H9 (cell line): ENCODE data around the gene PIP4K2A. TPM values are rescaled to one million over a fixed set of nuclear protein-coding genes. Genes with fewer than 3 reads are reported as not detected.

Experiments
- DNase-seq: peaks from one replicate; pipeline ENCODE4 v3.0.0-alpha.2; 2017
- H2AFZ ChIP-seq: one replicate; pipeline ENCODE4 v1.6.1; 2013; ENCODE audit warnings: mild to moderate bottlenecking, low read length, control low read depth, moderate library complexity
- H2AK5ac ChIP-seq: 2 replicates; pipeline ENCODE4 v1.6.1; 2013; ENCODE audit warnings: low read length, control low read depth, mixed read lengths; ENCODE audit not compliant: insufficient read length
- H2BK120ac ChIP-seq: one replicate; pipeline ENCODE4 v1.6.1; 2013; ENCODE audit warnings: low read depth, mild to moderate bottlenecking, low read length, control low read depth, inconsistent platforms; ENCODE audit not compliant: poor library complexity, severe bottlenecking
- H2BK12ac ChIP-seq: 2 replicates; pipeline ENCODE4 v1.6.1; 2013; ENCODE audit warnings: low read length, control low read depth, mixed read lengths, low read depth; ENCODE audit not compliant: insufficient read length
- H2BK15ac ChIP-seq: 2 replicates; pipeline ENCODE4 v1.6.1; 2013; ENCODE audit warnings: low read depth, low read length, control low read depth
- H2BK20ac ChIP-seq: one replicate; pipeline ENCODE4 v1.6.1; 2013; ENCODE audit warnings: low read depth, mild to moderate bottlenecking, low read length, control low read depth, inconsistent platforms; ENCODE audit not compliant: poor library complexity, severe bottlenecking
- H2BK5ac ChIP-seq: 2 replicates; pipeline ENCODE4 v1.6.1; 2013; ENCODE audit warnings: low read length, control low read depth, mixed read lengths; ENCODE audit not compliant: insufficient read length
- H3K14ac ChIP-seq: 2 replicates; pipeline ENCODE4 v1.6.1; 2013; ENCODE audit warnings: low read length, control low read depth; ENCODE audit not compliant: insufficient read depth
- H3K18ac ChIP-seq: 2 replicates; pipeline ENCODE4 v1.6.1; 2013; ENCODE audit warnings: low read depth, mild to moderate bottlenecking, mixed read lengths, low read length, control low read depth; ENCODE audit not compliant: insufficient read length
- H3K23ac ChIP-seq: 2 replicates; pipeline ENCODE4 v1.6.1; 2013; ENCODE audit warnings: low read length, control low read depth, mixed read lengths, low read depth; ENCODE audit not compliant: insufficient read length
- H3K23me2 ChIP-seq: 2 replicates; pipeline ENCODE4 v1.6.1; 2013; ENCODE audit warnings: low read depth, mild to moderate bottlenecking, mixed read lengths, low read length, control low read depth; ENCODE audit not compliant: insufficient read length, poor library complexity, severe bottlenecking
- H3K27ac ChIP-seq: 2 replicates; pipeline ENCODE4 v1.5.1; 2013; ENCODE audit warnings: low read length, control low read depth, mixed read lengths, low read depth; ENCODE audit not compliant: insufficient read length
- H3K27me3 ChIP-seq: 2 replicates; pipeline ENCODE4 v1.6.1; 2013; ENCODE audit warnings: low read length, control low read depth, inconsistent platforms; ENCODE audit not compliant: insufficient read depth
- H3K4ac ChIP-seq: 2 replicates; pipeline ENCODE4 v1.6.1; 2013; ENCODE audit warnings: low read depth, mild to moderate bottlenecking, control low read depth, inconsistent platforms, low read length, moderate library complexity
- H3K4me1 ChIP-seq: 2 replicates; pipeline ENCODE4 v1.6.1; 2013; ENCODE audit warnings: low read length, control low read depth, inconsistent platforms; ENCODE audit not compliant: insufficient read depth
- H3K4me2 ChIP-seq: 2 replicates; pipeline ENCODE4 v1.6.1; 2013; ENCODE audit warnings: low read length, control low read depth, mixed read lengths; ENCODE audit not compliant: insufficient read length, insufficient read depth
- H3K56ac ChIP-seq: 2 replicates; pipeline ENCODE4 v1.6.1; 2013; ENCODE audit warnings: low read depth, mild to moderate bottlenecking, mixed read lengths, low read length, control low read depth; ENCODE audit not compliant: insufficient read length
- H3K79me1 ChIP-seq: 2 replicates; pipeline ENCODE4 v1.6.1; 2013; ENCODE audit warnings: low read depth, mild to moderate bottlenecking, moderate library complexity, low read length, control low read depth, inconsistent platforms; ENCODE audit not compliant: insufficient read depth, poor library complexity, severe bottlenecking
- H3K79me2 ChIP-seq: 2 replicates; pipeline ENCODE4 v1.6.1; 2013; ENCODE audit warnings: low read length, control low read depth, inconsistent platforms; ENCODE audit not compliant: insufficient read depth
- H3K9ac ChIP-seq: 2 replicates; pipeline ENCODE4 v1.6.1; 2013; ENCODE audit warnings: low read length, control low read depth, mixed read lengths; ENCODE audit not compliant: insufficient read length; ENCODE audit errors: extremely low read depth
- H3K9me3 ChIP-seq: one replicate; pipeline ENCODE4 v1.6.1; 2013; ENCODE audit warnings: low read depth, low read length, inconsistent platforms; ENCODE audit not compliant: control insufficient read depth
- H3T11ph ChIP-seq: one replicate; pipeline ENCODE4 v1.6.1; 2013; ENCODE audit warnings: mild to moderate bottlenecking, low read length, control low read depth, inconsistent platforms
- H4K20me1 ChIP-seq: one replicate; pipeline ENCODE4 v1.6.1; 2013; ENCODE audit not compliant: control insufficient read depth, insufficient read length, insufficient read depth
- H4K5ac ChIP-seq: 2 replicates; pipeline ENCODE4 v1.6.1; 2013; ENCODE audit warnings: low read depth, mild to moderate bottlenecking, mixed read lengths, low read length, control low read depth; ENCODE audit not compliant: insufficient read length
- H4K8ac ChIP-seq: replicated peaks from 2 replicates; pipeline ENCODE4 v1.6.1; 2013; ENCODE audit warnings: low read length, control low read depth, mixed read lengths, low read depth; ENCODE audit not compliant: insufficient read length
- H4K91ac ChIP-seq: 2 replicates; pipeline ENCODE4 v1.6.1; 2013; ENCODE audit warnings: low read depth, mild to moderate bottlenecking, moderate library complexity, mixed read lengths, low read length, control low read depth; ENCODE audit not compliant: insufficient read length
- H3K27ac Mint-ChIP-seq, 3 experiments: 2 replicates in 2 of 3; 3 replicates in 1 of 3; pipeline ENCODE4 v1.8.0; 2020 to 2021; ENCODE audit warnings: mixed read lengths in 3 of 3, mild to moderate bottlenecking in 1 of 3, moderate library complexity in 1 of 3
- H3K27me3 Mint-ChIP-seq: 2 replicates; pipeline ENCODE4 v1.8.0; 2021; ENCODE audit warnings: low read depth, mild to moderate bottlenecking, moderate library complexity, mixed read lengths
- H3K36me3 Mint-ChIP-seq, 3 experiments: 2 replicates in 2 of 3; 3 replicates in 1 of 3; pipeline ENCODE4 v1.8.0; 2020 to 2021; ENCODE audit warnings: low read depth in 3 of 3, mixed read lengths in 3 of 3; ENCODE audit not compliant: insufficient read depth in 1 of 3
- H3K4me1 Mint-ChIP-seq, 2 experiments: 2 replicates each; pipeline ENCODE4 v1.8.0; 2020; ENCODE audit warnings: mixed read lengths in 2 of 2
- H3K4me3 Mint-ChIP-seq, 2 experiments: 2 replicates in 1 of 2; 3 replicates in 1 of 2; pipeline ENCODE4 v1.8.0; 2020 to 2021; ENCODE audit warnings: mild to moderate bottlenecking in 2 of 2, mixed read lengths in 2 of 2, moderate library complexity in 1 of 2
- H3K9me3 Mint-ChIP-seq, 2 experiments: 2 replicates in 1 of 2; 3 replicates in 1 of 2; pipeline ENCODE4 v1.8.0; 2020; ENCODE audit warnings: mild to moderate bottlenecking in 2 of 2, mixed read lengths in 2 of 2, moderate library complexity in 1 of 2
- WGBS: extraction: QIAGEN DNeasy Blood & Tissue Kit; methylation state at CpG from one replicate; pipeline ENCODE4 v1.1.7; 2013; ENCODE audit warnings: missing lambda C conversion rate, low lambda C conversion rate, mixed read lengths; ENCODE audit not compliant: insufficient read length; ENCODE audit errors: extremely low coverage; 5-methylcytosine and 5-hydroxymethylcytosine counted together
- total RNA-seq: library from RNA; stranded (reverse); gene quantifications from 2 replicates; pipeline ENCODE4 v1.2.1, GENCODE V29; 2021
- TF ChIP-seq, protein P1 (sequence below): fragments of 200-600 bp; sonication (generic); conservative IDR thresholded peaks from 3 replicates; pipeline ENCODE4 v1.8.0; 2021; ENCODE audit warnings: antibody characterized with exemption, mild to moderate bottlenecking

The PIP4K2A gene
- total RNA-seq, 1 experiment from 2014 or later = 33.6 TPM

DNA sequence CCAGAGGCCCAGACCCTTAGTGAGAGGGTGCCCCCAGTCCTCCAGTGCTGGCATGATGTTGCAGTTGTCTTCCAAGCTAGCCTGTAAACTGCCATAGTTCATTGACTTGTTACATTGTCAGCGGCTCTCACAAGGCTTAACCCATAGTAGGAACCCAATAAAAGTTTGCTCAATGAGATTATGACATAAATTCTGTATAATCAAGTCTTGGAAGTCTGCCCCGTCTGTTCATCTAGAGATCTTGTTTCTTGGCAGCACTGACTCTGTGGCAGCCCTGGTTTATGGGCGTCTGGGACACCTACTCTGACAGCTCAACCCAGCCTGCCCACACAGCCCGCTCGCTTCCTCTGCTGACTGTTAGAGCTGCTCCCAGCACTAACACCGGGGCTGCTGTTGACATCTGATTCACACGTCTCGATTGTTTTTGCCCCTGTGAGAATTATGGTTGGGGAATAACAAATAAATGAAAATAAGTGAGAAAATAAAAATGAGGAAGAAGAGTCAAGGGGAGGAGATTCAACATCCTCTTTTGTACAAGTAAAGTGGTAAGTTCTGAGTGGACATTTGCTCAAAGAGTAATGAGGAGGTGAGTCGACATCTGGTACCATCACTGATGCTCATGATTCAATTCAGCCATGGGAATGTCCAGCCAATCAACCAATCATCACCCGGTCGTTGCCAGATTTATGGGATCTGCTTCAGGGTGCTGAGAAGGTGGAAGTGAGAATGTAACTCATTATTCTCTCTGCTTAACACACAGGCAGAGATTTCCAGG, 208.3 kb downstream of the PIP4K2A start:
- Mint-ChIP-seq H3K27ac (no peak overlapping the region; a peak in 1 of 7 replicates), H3K4me1 (no peaks in the 10 kb centered on the region), H3K9me3 (peaks cover 14 to 18% of the 10 kb centered on the region in 2 experiments), H3K4me3 (no peak overlapping the region), H3K36me3 (peaks cover 0 to 11% (median 3%) of the 10 kb centered on the region in 3 experiments; a peak in 2 of 7 replicates), H3K27me3 (peaks cover 28% of the 10 kb centered on the region)
- Histone ChIP-seq H2BK12ac (no peak overlapping the region), H3K23me2 (no peaks in the 10 kb centered on the region), H3T11ph (no peak overlapping the region), H3K79me2 (no peaks in the 10 kb centered on the region), H3K27me3 (no peaks in the 10 kb centered on the region), H3K9ac (no peak overlapping the region), H3K23ac (no peak overlapping the region), H3K18ac (no peak overlapping the region), H4K20me1 (no peaks in the 10 kb centered on the region), H3K4me1 (no peaks in the 10 kb centered on the region), H2AFZ (no peak overlapping the region), H2BK120ac (no peak overlapping the region), H4K91ac (no peak overlapping the region), H4K8ac (no peak overlapping the region), H2BK15ac (no peak overlapping the region), H3K56ac (no peak overlapping the region), H4K5ac (no peak overlapping the region), H2BK20ac (no peak overlapping the region), H2AK5ac (no peak overlapping the region), H3K27ac (no peak overlapping the region), H3K9me3 (no peaks in the 10 kb centered on the region), H3K4me2 (no peak overlapping the region), H2BK5ac (no peak overlapping the region), H3K79me1 (no peaks in the 10 kb centered on the region), H3K4ac (no peak overlapping the region), H3K14ac (no peak overlapping the region)
- DNase-seq = no peak
- TF ChIP-seq, protein P1, sequence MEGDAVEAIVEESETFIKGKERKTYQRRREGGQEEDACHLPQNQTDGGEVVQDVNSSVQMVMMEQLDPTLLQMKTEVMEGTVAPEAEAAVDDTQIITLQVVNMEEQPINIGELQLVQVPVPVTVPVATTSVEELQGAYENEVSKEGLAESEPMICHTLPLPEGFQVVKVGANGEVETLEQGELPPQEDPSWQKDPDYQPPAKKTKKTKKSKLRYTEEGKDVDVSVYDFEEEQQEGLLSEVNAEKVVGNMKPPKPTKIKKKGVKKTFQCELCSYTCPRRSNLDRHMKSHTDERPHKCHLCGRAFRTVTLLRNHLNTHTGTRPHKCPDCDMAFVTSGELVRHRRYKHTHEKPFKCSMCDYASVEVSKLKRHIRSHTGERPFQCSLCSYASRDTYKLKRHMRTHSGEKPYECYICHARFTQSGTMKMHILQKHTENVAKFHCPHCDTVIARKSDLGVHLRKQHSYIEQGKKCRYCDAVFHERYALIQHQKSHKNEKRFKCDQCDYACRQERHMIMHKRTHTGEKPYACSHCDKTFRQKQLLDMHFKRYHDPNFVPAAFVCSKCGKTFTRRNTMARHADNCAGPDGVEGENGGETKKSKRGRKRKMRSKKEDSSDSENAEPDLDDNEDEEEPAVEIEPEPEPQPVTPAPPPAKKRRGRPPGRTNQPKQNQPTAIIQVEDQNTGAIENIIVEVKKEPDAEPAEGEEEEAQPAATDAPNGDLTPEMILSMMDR = no peak
- no CpG with 5 or more reads among the region's 11 CpGs for WGBS
